Breast epithelium (tissue), 4 donors: ENCODE results near the gene ASTN2. TPM values are rescaled to one million over a fixed set of nuclear protein-coding genes. Genes with fewer than 3 reads are reported as not detected.

Experiments used
- DNase-seq, 2 donors: peaks; one replicate each; pipeline ENCODE4 v3.0.0-alpha.2; 2019; ENCODE audit warnings: low spot score in 2 of 2
- H3K27ac ChIP-seq, 2 donors: fragments of 200-600 bp; sonication (generic) in 1 of 2; one replicate each; pipeline ENCODE4 v1.5.1; 2016 to 2019; ENCODE audit warnings: mild to moderate bottlenecking in 1 of 2
- H3K27me3 ChIP-seq, 2 donors: fragments of 200-600 bp; sonication (generic) in 1 of 2; one replicate each; pipeline versions ENCODE4 v1.5.1 to v1.6.0; 2017 to 2019; ENCODE audit warnings: control low read depth in 1 of 2, mild to moderate bottlenecking in 1 of 2
- H3K36me3 ChIP-seq: fragments of 200-600 bp; one replicate; pipeline ENCODE4 v1.5.1; 2019
- H3K4me1 ChIP-seq, 2 donors: fragments of 200-600 bp; sonication (generic); one replicate each; pipeline ENCODE4 v1.5.1; 2016 to 2019; ENCODE audit warnings: control low read depth in 1 of 2
- H3K4me3 ChIP-seq, 3 donors: fragments of 200-600 bp; sonication (generic); 1 replicate in 2 of 3; 2 replicates in 1 of 3; pipeline ENCODE4 v1.5.1; 2016 to 2019; ENCODE audit warnings: mild to moderate bottlenecking in 3 of 3, moderate library complexity in 2 of 3
- H3K9me3 ChIP-seq, 2 donors: fragments of 200-600 bp; sonication (generic) in 1 of 2; one replicate each; pipeline ENCODE4 v1.5.1; 2016 to 2019; ENCODE audit warnings: control low read depth in 1 of 2
- CTCF ChIP-seq, 3 donors: fragments of 450-650 bp; IDR thresholded peaks; one replicate each; pipeline ENCODE4 v1.5.1; 2016 to 2017; ENCODE audit warnings: antibody characterized with exemption in 3 of 3, mild to moderate bottlenecking in 3 of 3, moderate library complexity in 3 of 3
- POLR2A ChIP-seq: fragments of 450-650 bp; IDR thresholded peaks from one replicate; pipeline ENCODE4 v1.6.1; 2016; ENCODE audit warnings: antibody characterized with exemption, mild to moderate bottlenecking, moderate library complexity
- POLR2AphosphoS5 ChIP-seq, 3 donors: sonication (generic); formaldehyde crosslinking; IDR thresholded peaks; one replicate each; pipeline ENCODE4 v1.6.1; 2017; ENCODE audit warnings: antibody characterized with exemption in 3 of 3
- intact Hi-C: fragments of 100-400 bp; cut with DNase I; formaldehyde crosslinking; loops from one replicate; pipeline ENCODE4 v1.15.1; 2023; ENCODE audit warnings: low total_unique reads
- total RNA-seq, 3 donors: library from RNA; depleted of rRNA; stranded (reverse); fragments of >200 nt; gene quantifications; one replicate each; pipeline ENCODE4 v1.1.0, GENCODE V29; 2016

Gene ASTN2
- total RNA-seq, 3 donors from 2014 or later = 9.1 to 13.8 (median 9.8) TPM

GRCh38 chr9:116422119-116422979 lies 992.5 kb downstream of the ASTN2 start:
- no peaks in the 10 kb centered on the region for H3K9me3 ChIP-seq
- no peak overlapping the region for H3K4me3 ChIP-seq
- no peaks in the 10 kb centered on the region for H3K4me1 ChIP-seq
- no peak overlapping the region for H3K27ac ChIP-seq
- no peak for DNase-seq
- no peaks in the 10 kb centered on the region for H3K36me3 ChIP-seq
- no peak for TF ChIP-seq POLR2A
- no peak for TF ChIP-seq POLR2AphosphoS5 (IDR thresholded peaks at IDR 0.05)
- no peak for TF ChIP-seq CTCF (IDR thresholded peaks at IDR 0.05)
- H3K27me3 ChIP-seq = no peaks in the 10 kb centered on the region
- intact Hi-C loops = no loop called here

- intact Hi-C loops = no loop called here
- DNase-seq = no peak
- H3K9me3 ChIP-seq = no peaks in the 10 kb centered on the region
- H3K27me3 ChIP-seq = no peaks in the 10 kb centered on the region
- H3K36me3 ChIP-seq = no peaks in the 10 kb centered on the region
- H3K4me1 ChIP-seq = no peaks in the 10 kb centered on the region
- H3K27ac ChIP-seq = no peak overlapping the region
- H3K4me3 ChIP-seq = no peak overlapping the region
- TF ChIP-seq POLR2A (no peak), POLR2AphosphoS5 (IDR thresholded peaks at IDR 0.05) (no peak), CTCF (IDR thresholded peaks at IDR 0.05) (no peak)
These were observed 993.8 kb downstream of the ASTN2 start for GRCh38 chr9:116420993-116421538.

GRCh38 chr9:116419181-116419580 lies 995.7 kb downstream of the ASTN2 start:
- intact Hi-C loops = no loop called here
- Histone ChIP-seq H3K9me3 (no peaks in the 10 kb centered on the region), H3K4me3 (no peak overlapping the region), H3K27ac (no peak overlapping the region), H3K27me3 (no peaks in the 10 kb centered on the region), H3K36me3 (no peaks in the 10 kb centered on the region), H3K4me1 (no peaks in the 10 kb centered on the region)
- TF ChIP-seq POLR2AphosphoS5 (IDR thresholded peaks at IDR 0.05) (no peak), CTCF (IDR thresholded peaks at IDR 0.05) (no peak), POLR2A (no peak)
- DNase-seq = no peak

GRCh38 chr9:116417464-116417863 lies 997.4 kb downstream of the ASTN2 start:
- H3K4me3 ChIP-seq = no peak overlapping the region
- no peaks in the 10 kb centered on the region for H3K27me3 ChIP-seq
- no peaks in the 10 kb centered on the region for H3K36me3 ChIP-seq
- H3K4me1 ChIP-seq = no peaks in the 10 kb centered on the region
- H3K27ac ChIP-seq = no peak overlapping the region
- intact Hi-C loops = no loop called here
- DNase-seq = no peak
- H3K9me3 ChIP-seq = no peaks in the 10 kb centered on the region
- TF ChIP-seq POLR2A = no peak
- TF ChIP-seq CTCF (IDR thresholded peaks at IDR 0.05) = no peak
- no peak for TF ChIP-seq POLR2AphosphoS5 (IDR thresholded peaks at IDR 0.05)

GRCh38 chr9:116416421-116416820 lies 998.4 kb downstream of the ASTN2 start:
- DNase-seq = no peak
- no peaks in the 10 kb centered on the region for H3K9me3 ChIP-seq
- H3K36me3 ChIP-seq = no peaks in the 10 kb centered on the region
- H3K27me3 ChIP-seq = no peaks in the 10 kb centered on the region
- TF ChIP-seq POLR2A (no peak), POLR2AphosphoS5 (IDR thresholded peaks at IDR 0.05) (no peak), CTCF (IDR thresholded peaks at IDR 0.05) (no peak)
- no peaks in the 10 kb centered on the region for H3K4me1 ChIP-seq
- intact Hi-C loops = no loop called here
- H3K27ac ChIP-seq = no peak overlapping the region
- H3K4me3 ChIP-seq = no peak overlapping the region
